Right hindlimb (tissue), 1 donor: ENCODE data around the gene SERINC5.
A peak's percentile ranks its signal among the peaks of the same experiment; 100 is the strongest.
"Not testable (repeated sequence)": the region's sequence is repeated elsewhere in the genome, so short reads cannot be mapped to it uniquely, and the experiment has no call there.

Experiments
- DNase-seq: peaks from one replicate; pipeline ENCODE4 v3.0.0-alpha.2; 2018

The SERINC5 gene

DNA sequence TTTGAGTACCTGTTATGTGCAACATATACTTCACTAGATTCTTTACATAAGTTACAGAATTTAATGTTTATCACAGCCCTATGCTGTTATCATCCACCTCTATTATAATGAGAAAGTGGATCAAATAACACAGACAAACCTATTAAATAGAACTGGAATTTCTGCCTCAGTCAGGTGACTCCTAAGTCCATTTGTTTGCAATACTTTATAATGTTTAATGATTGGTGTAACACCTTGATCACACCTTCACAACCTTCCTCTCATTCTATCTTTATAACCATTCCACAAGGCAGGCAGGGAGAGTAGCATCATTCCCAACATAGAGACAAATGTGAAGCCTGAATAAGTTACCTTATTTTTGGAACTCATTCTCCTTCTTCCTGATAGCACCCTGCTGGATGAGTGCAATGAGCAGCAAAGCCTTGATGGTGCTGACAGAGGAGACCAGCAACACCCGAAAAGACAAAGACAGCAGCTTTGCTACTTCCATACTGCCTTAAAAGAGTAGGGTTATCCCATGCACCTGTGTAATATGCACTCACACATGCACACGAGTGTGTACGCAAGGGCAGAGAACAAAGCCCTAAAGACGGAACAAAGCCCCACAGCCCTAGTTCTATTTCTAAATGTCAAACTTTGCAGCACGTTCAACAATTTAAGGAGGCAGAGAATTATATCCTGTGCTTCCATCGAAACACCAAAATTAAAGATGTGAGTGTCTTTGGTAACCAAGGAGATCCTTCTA is 30.5 kb downstream of the SERINC5 start:
- DNase-seq, result no peak

GRCh38 chr5:80223561-80223960 is 32.3 kb downstream of the SERINC5 start:
- no peak for DNase-seq

DNA sequence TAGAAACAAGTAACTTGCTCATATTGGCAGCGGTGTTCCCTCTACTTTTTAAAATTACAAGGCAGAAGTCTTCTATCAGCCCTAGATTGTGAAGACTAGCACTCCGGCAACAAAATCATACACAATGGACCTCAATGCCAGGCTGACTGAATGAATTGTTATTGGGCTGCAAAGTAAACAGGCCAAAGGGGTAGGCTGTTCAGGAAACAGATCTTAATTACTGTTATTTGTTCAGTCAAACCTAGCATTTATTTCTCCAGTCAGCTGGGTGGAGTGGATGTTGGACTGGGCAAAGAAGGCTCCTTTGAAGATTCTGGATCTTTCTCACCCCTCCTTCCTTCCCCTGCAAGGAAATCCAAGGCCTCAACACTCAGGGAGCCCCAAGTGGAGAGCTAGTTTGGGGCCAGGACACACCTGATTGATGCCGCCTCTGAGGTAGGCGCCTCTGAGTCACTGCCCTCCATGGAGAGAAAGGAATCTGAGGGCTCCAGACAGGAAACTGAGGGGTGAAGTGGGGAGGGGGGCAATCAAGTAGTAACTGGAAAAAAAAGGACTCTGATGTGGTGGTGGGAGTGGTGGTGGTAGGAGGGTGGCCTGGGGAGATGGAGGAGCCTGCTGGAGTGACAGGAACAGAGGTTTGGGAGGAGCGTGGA is 35.5 kb downstream of the SERINC5 start:
- DNase-seq, result no peak

DNA sequence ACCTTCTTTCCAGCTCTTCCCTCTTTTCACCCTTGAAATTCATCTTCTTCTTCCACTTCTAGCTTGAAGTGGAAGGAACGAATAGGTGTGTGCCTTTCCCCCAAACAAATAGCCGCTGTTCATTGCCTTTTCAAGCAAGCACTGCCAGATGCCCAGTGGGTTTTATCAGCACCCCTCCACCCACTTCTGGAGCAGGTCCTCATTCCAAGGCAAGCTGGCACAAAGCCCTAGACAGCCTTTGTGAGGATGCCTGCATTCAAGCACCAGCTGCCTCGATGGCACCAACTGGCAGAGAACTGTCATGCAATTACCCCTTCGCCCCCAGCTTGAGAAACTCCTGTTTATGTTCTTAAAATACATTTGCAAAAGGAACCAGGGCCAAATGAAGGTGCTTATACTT is 36.5 kb downstream of the SERINC5 start:
- DNase-seq, result no peak

DNA sequence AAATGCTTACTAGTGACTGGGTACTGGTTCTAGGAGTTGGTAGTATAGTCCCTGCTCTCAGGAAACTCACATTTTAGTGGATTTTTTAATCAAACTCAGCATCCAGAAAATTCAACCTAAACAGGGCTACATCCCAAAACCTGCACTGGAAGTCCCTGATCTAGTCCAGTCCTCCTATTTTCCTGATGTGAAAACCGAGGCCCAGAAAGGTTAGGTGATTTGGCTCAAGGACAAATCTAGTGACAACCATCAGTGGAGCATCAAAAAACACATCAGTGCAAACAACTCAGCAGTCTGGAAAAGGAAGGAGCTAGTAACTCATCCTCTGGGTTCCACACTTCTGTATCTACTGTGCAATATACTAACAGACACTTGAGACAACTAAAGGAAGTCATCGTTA is 38.2 kb downstream of the SERINC5 start:
- DNase-seq, result no peak

DNA sequence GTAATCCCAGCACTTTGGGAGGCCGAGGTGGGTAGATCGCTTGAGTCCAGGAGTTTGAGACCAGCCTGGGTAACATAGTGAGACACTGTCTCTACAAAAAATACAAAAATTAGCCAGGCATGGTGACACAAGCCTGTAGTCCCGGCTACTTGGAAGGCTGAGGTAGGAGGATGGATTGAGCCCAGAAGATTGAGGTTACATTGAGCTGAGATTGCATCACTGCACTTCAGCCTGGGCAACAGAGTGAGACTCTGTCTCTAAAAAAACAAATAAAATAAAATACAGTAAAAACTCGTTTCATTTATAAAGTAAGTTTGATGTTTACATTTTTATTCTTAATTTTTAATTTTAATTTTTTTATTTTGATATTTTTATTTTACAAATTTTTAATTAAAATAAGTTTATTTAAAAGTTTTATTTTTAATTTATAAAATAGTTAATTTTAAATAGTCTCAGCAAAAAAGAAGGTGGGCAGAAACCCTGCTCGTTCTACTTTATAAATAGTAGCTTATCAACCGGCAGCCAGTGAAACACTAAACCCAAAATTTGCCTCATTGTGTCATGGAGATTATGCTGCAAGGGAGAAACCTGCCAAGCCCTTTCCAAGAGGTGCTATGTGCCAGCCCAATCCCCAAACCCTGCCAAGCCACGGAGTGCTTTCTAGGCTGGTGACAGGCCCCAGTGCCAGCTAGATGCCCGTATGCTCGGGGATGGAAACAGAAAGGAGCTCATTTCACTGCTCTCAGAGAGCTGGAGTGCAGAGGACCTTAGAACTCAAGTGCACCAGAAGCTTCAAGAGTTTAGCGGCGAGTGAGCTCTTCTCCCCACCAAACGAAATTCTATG is 38.9 kb downstream of the SERINC5 start:
- DNase-seq, result peak; percentile 70

GRCh38 chr5:80216096-80216495 is 39.8 kb downstream of the SERINC5 start:
- DNase-seq, result no peak

DNA sequence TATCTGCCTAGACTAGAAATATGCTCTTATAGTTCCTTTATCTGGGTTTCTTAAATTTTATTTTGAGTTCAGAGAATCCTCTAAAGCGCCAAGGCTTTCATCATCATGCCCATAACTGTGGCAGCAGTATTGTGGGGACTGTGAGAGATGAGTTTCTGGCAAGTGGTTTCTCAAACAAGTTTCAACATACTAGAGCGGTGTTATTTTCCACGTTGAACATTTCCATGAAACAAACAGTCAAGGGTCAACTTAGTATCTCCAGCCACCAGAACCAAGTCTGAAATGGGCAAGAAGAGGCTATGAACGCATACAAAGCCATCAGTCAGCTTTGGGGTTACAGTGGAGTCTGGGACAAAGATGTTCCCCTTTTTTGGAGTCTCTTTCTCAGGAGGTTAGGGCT is 40.3 kb downstream of the SERINC5 start:
- no peak for DNase-seq

- DNase-seq, result no peak
Observed at GRCh38 chr5:80213466-80213865, 42.4 kb downstream of the SERINC5 start.

DNA sequence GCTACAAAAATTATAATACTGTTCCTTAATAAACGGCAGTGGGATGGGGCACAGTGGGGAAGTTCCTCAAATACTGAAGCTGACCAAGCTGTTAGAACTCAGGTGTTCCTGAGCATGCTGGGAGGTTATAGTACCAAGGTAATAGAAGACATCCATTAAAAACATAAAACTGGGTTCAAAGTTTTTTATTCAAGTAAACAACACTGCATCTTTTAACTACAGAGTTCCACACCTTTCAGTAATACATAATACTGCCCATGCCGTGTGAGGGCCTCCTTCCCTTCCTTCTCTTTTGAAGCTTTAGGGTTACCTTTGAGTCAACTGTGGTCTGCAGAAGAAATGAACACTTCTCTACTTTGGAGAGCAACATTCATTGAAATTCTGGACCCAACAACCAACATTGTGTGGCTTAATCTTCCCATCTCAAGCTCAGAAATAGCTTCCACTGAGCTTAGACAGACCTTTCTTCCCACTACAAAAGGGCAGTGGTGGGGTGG is 43.6 kb downstream of the SERINC5 start:
- DNase-seq, result no peak

- DNase-seq, result no peak
Observed at GRCh38 chr5:80211327-80211726, 44.5 kb downstream of the SERINC5 start.

DNA sequence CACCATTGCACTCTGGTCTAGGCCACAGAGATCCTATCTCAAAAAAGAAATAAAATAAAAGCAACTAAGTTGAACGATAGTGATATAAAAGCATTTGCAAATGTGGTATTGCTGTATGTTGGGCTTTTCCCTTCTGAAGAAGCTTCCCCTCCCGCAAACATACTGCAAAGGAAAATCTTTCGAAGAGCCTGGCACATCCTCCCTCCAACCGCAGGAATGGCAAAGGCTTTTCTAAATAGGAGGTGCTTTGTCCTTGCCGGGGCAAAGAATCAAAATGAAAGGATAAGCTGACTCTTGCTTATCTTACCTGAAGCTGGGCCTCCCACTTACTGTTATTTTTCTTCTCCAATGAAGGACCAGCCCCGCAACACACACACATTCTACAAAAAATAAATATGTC is 45.8 kb downstream of the SERINC5 start:
- DNase-seq, result no peak

GRCh38 chr5:80208381-80208780 is 47.5 kb downstream of the SERINC5 start:
- DNase-seq, result no peak

- DNase-seq, result no peak
Observed at GRCh38 chr5:80207832-80208231, 48.0 kb downstream of the SERINC5 start.

GRCh38 chr5:80206282-80206681 is 49.6 kb downstream of the SERINC5 start:
- no peak for DNase-seq

DNA sequence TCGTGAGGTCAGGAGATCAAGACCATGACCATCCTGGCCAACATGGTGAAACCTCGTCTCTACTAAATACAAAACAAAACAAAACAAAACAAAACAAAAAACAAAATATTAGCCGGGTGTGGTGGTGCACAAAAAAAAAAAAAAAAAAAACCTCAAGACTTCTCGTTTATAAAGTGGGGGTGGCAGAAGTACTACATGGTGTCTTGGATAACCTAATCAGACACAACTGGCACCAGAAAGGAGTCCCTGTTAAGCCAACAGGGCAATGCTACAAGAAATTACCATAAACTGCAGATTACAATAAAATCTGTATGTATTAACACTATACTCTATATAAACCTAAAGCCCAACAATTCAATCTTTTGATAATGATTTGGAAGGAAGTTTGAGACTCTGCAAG is 50.0 kb downstream of the SERINC5 start:
- no peak for DNase-seq

- DNase-seq, result no peak
Observed at GRCh38 chr5:80204808-80205614, 50.8 kb downstream of the SERINC5 start.

- DNase-seq, result not testable (repeated sequence)
Observed at GRCh38 chr5:80201763-80202162, 54.1 kb downstream of the SERINC5 start.

- DNase-seq, result no peak
Observed at GRCh38 chr5:80198920-80199319, 56.9 kb downstream of the SERINC5 start.

GRCh38 chr5:80198399-80198798 is 57.4 kb downstream of the SERINC5 start:
- peak; percentile 45 for DNase-seq

- no peak for DNase-seq
Observed at GRCh38 chr5:80195837-80196400, 59.9 kb downstream of the SERINC5 start.

DNA sequence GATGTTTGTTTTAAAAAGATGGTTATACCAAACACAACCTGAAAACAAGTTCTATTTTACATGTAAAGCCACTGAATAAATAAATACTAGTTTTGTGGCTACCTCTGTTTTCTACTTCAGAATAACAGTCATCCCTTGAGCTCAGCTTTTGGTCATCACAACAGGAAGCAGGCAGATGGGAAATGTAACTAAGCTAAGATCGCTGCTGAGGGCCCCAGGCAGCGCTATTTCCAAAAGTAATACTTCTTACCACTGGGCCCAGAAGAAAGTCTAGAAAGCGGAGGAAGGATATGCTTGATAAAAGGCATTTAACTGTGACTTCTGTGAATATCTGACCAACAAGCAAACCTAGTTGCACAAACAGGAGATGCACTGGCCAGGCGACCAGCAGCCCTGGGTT is 61.4 kb downstream of the SERINC5 start:
- DNase-seq, result no peak
